GM20000 (cell line): ENCODE measurements around the gene GATA5.

Experiments
- DNase-seq: peaks from one replicate; pipeline ENCODE4 v3.0.0; 2012; ENCODE audit warnings: low spot score
- TF ChIP-seq, protein P1 (sequence below): IDR thresholded peaks from 2 replicates; pipeline ENCODE4 v1.5.1; 2012; ENCODE audit warnings: mild to moderate bottlenecking, control low read depth; ENCODE audit errors: extremely low read depth, missing control alignments

GATA5 gene

DNA sequence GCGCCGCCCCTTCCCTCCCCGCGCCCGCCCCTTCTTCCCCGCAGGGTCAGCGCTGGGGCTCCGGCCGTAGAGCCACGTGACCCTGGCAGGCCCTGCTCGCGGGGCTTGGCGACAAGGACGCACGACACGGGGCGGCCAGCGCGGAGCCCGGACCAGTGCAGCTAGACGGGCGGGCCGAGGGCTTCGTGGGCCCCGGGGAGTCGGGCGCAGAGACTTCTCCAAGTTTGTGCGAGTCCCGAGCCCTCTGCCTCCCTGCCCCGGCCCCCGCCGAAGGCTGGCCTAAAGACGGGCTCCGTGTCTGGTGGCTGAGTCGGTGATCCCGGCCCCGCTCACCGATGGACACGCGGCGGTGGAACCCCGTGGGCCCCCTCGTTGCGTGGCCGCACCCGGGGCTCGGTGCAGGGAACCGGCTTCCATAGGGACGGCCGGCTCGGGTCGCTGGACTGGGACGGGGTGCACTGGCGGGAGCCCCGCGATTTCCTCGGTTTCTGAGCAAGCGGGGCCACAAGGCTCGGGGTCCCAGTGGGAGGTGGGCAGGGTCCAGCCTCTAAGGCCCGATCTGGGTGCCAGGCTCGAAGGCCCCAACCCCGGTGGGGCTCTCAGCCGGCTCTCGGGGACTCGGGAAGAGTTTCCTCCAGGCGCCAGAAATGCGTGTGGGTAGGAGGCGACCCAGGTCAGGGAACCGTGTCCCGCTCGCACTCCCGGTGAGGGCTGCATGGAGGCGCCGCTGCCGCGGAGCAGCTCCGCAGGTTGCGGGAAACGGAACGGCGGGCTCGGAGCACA lies 452 bp upstream of the GATA5 start:
- TF ChIP-seq, protein P1, sequence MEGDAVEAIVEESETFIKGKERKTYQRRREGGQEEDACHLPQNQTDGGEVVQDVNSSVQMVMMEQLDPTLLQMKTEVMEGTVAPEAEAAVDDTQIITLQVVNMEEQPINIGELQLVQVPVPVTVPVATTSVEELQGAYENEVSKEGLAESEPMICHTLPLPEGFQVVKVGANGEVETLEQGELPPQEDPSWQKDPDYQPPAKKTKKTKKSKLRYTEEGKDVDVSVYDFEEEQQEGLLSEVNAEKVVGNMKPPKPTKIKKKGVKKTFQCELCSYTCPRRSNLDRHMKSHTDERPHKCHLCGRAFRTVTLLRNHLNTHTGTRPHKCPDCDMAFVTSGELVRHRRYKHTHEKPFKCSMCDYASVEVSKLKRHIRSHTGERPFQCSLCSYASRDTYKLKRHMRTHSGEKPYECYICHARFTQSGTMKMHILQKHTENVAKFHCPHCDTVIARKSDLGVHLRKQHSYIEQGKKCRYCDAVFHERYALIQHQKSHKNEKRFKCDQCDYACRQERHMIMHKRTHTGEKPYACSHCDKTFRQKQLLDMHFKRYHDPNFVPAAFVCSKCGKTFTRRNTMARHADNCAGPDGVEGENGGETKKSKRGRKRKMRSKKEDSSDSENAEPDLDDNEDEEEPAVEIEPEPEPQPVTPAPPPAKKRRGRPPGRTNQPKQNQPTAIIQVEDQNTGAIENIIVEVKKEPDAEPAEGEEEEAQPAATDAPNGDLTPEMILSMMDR: no peak
- DNase-seq: no peak

DNA sequence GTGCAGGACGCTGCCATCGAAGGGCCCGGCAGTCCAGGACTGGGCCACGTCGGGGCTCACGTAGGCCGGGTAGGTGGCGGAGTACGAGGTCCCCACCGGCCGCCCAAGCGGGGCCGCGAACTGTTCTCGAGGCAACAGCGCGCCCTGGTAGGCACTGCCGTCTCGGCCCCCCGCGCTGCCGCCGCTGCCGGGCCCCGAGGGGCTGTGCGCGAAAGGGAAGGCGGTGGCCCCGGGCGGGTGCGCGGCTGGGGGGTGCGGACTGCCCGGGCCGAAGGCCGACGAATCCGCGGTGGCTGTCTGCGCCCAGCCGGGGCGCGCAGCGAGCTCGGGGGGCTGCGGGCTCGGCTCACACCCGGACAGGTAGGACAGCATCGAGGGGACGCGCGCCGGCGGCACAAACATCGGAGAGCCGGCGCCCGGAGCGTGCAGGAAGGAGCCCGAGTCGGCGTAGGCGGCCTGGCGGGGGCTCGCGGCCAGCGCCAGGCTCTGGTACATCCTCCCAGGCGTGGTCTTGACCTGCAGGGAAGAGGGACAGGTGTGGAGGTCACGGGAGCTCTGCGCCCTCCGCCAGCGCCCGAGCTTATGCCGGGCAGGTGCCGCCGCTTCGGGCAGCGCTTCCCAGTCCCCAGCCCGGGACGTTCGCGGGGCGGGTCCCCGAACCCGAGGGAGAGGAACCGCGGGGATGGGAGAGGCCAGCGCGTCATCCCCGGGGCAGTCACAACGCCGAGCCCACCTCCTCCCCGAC lies 596 bp downstream of the GATA5 start:
- DNase-seq: no peak
- TF ChIP-seq, protein P1: no peak

DNA sequence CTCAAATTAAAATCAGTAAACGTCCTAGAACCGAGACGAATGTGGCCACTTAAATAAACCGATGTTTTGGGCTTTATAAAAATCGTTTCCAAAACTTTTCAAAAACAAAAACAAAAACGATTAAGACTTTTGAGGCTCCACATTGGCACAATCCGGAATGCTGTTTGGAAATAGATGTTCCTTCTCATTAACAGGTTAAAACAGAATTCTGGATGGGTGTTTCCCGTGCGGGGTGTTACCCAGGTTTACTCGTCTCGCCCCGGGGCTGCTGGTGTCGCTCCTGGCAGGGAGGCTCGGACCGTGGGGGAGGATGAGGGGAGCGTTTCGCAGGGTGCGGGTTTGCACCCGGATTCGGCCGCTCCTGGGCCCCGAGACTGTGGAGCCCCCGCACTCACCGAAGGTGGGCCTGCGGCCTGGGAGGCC lies 1.2 kb downstream of the GATA5 start:
- DNase-seq: no peak
- TF ChIP-seq, protein P1: no peak

DNA sequence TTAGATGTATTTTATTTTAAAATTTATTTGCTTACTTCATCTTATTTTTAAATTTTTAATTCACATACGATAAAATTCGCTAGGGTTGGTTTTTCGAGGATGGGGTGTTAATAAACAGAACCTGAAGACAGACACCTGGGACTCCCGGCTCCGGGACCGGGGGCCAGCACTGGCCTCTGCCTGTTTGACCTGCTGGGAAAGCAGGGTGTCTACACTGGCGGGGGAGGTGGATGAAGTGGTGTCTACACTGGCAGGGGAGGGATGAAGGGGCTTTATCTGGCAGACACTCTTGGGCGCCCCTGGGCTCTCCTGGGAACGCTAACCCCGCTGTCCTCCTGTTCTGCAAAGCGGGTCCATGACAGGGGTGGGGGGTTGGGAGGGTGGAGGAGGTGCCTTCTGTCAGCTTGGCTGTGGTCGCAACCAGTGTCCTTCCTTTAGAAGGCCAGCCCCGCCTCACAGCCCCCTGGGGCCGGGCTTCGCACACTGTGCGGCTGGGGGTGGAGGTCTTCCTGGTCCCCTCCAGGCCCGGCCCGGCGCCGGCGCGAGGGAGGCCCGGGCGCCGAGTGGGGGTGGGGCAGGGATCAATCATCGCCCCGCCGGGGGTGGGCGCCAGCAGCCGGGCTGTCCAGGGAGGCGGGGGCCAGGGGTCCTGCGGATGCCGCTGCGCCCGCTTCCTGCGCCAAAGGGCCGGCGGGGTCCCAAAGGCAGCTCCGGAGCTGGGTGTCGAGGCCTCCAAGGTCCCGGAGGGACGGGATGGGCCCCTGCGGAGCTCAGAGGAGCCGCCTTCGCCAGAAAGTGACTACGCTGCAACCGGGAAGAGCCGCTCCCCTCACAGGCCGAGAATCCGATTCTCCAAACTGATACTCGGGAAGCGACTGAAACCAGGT lies 1.8 kb downstream of the GATA5 start:
- TF ChIP-seq, protein P1: no peak
- no peak for DNase-seq

DNA sequence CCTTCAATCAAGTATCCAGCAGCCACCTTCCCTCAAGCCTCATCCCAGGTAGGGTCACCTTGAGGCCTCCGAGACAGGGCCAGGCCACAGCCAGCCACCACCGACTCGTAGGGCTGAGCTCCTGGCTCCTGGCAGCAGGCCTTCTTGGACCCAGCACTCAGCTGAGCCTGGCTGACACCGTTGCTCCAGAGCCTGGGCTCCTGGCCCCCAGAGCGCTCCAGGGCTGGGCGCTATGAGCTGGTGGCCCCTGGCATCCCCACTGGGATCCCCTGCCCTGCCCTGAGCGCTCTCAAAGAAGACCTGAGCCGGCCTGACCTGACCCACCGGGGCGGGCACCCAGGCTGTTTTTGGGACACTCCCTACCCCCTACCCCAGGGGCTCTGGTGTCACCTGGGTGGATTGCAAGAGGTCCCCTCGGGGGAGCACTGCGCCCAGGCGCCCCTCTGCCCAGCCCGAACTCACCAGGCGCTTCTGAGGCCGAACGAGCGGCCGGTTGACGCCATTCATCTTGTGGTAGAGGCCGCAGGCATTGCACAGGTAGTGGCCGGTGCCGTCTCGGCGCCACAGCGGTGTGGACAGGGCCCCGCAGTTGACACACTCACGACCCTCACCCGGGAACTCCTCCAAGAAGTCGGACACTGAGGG lies 2.7 kb downstream of the GATA5 start:
- TF ChIP-seq, protein P1: no peak
- DNase-seq: no peak

DNA sequence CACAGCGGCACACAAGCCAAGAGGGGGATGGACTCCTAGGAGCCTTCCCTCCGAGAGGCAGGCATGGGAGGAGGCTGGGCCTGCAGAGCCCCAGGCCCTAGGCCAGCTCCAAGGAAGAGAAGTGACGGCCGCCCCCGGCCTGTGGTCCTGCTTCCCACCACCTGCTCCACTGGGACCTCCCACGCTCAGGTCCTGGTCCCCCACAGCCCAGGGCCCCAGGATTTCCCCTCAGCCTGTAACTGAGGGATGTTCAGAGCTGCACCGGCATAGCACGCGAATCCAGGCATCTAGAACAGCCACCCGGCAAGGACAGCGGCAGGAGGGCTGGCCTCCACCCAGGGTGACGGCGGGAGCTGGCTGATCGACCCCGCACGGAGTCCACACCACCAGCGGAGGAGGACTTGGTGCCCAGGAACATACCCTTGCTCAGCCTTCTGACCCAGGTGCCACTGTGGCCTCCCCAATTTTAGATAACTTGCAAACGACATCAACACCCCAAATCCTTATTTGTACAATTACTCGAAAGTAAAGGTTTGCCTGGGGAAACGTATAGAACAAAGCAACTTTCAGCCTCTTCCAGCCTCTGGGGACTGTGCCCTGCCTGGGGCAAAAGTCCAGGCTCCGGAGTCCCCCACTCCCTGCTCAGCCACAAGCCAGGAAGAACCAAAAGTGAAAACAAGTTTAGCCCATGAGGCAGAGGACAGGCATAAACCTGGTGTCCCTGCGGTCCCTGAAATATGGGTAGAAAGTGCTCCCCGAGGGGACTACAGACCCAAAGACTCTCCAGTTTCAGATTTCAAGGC lies 3.5 kb downstream of the GATA5 start:
- TF ChIP-seq, protein P1: no peak
- DNase-seq: no peak
